IPS-18a (cell line): Measurements from ENCODE around the gene EME2.
"Not testable (repeated sequence)": the region's sequence is repeated elsewhere in the genome, so short reads cannot be mapped to it uniquely, and the experiment has no call there.

Experiments used
- H3K27ac ChIP-seq: one replicate; pipeline ENCODE4 v1.5.1; 2013; ENCODE audit warnings: low read length
- H3K27me3 ChIP-seq: one replicate; pipeline ENCODE4 v1.6.1; 2013; ENCODE audit warnings: mild to moderate bottlenecking, low read length; ENCODE audit not compliant: control insufficient read depth, insufficient read depth
- H3K36me3 ChIP-seq: one replicate; pipeline ENCODE4 v1.6.1; 2013; ENCODE audit warnings: low read depth, low read length; ENCODE audit not compliant: control insufficient read depth
- H3K4me1 ChIP-seq: one replicate; pipeline ENCODE4 v1.6.1; 2013; ENCODE audit warnings: low read depth, low read length; ENCODE audit not compliant: control insufficient read depth
- H3K4me3 ChIP-seq: one replicate; pipeline ENCODE4 v1.5.1; 2013; ENCODE audit warnings: low read length
- H3K9ac ChIP-seq: one replicate; pipeline ENCODE4 v1.6.1; 2013; ENCODE audit warnings: mild to moderate bottlenecking, low read length, moderate library complexity
- H3K9me3 ChIP-seq: one replicate; pipeline ENCODE4 v1.6.1; 2013; ENCODE audit warnings: low read depth, low read length; ENCODE audit not compliant: control insufficient read depth

EME2 gene

GRCh38 chr16:1791943-1792812 is 19.6 kb downstream of the EME2 start:
- Histone ChIP-seq H3K4me1 (no peaks in the 10 kb centered on the region), H3K4me3 (no peak overlapping the region), H3K36me3 (peaks cover 9% of the 10 kb centered on the region), H3K9me3 (no peaks in the 10 kb centered on the region), H3K27ac (no peak overlapping the region), H3K9ac (no peak overlapping the region), H3K27me3 (no peaks in the 10 kb centered on the region)

GRCh38 chr16:1792836-1793577 is 20.4 kb downstream of the EME2 start:
- H3K27me3 ChIP-seq, result no peaks in the 10 kb centered on the region
- no peak overlapping the region for H3K9ac ChIP-seq
- H3K27ac ChIP-seq, result no peak overlapping the region
- H3K9me3 ChIP-seq, result peaks cover 4% of the 10 kb centered on the region
- no peaks in the 10 kb centered on the region for H3K4me1 ChIP-seq
- H3K4me3 ChIP-seq, result no peak overlapping the region
- peaks cover 9% of the 10 kb centered on the region for H3K36me3 ChIP-seq

- Histone ChIP-seq H3K36me3 (peaks cover 6% of the 10 kb centered on the region), H3K27ac (no peak within 1 kb of the TSS), H3K27me3 (no peaks in the 10 kb centered on the region), H3K4me1 (no peaks in the 10 kb centered on the region), H3K9ac (no peak within 1 kb of the TSS), H3K4me3 (no peak within 1 kb of the TSS), H3K9me3 (peaks cover 8% of the 10 kb centered on the region)
Observed at GRCh38 chr16:1793578-1794220, 21.1 kb downstream of the EME2 start, which contains the start of gene IGFALS. Gene IGFALS, minus strand, starts transcription at chr16:1793705. Its CDS starts 53 bp downstream, at chr16:1793652.

- Histone ChIP-seq H3K9me3 (peaks cover 11% of the 10 kb centered on the region), H3K9ac (no peak overlapping the region), H3K36me3 (no peaks in the 10 kb centered on the region), H3K27ac (no peak overlapping the region), H3K4me1 (no peaks in the 10 kb centered on the region), H3K4me3 (no peak overlapping the region), H3K27me3 (no peaks in the 10 kb centered on the region)
Observed at GRCh38 chr16:1794221-1794871, 21.7 kb downstream of the EME2 start.

GRCh38 chr16:1794908-1795666 is 22.5 kb downstream of the EME2 start:
- no peak overlapping the region for H3K4me3 ChIP-seq
- H3K4me1 ChIP-seq, result no peaks in the 10 kb centered on the region

GRCh38 chr16:1799263-1799662 is 26.7 kb downstream of the EME2 start:
- H3K27ac ChIP-seq, H3K36me3 ChIP-seq, H3K27me3 ChIP-seq, H3K4me3 ChIP-seq, H3K4me1 ChIP-seq, H3K9ac ChIP-seq: not testable (repeated sequence)
- peaks cover 14% of the 10 kb centered on the region for H3K9me3 ChIP-seq

More at GRCh38 chr16:1794908-1795666, 22.5 kb downstream of the EME2 start:
- Histone ChIP-seq H3K9ac (no peak overlapping the region), H3K27ac (no peak overlapping the region), H3K27me3 (no peaks in the 10 kb centered on the region), H3K9me3 (peaks cover 11% of the 10 kb centered on the region), H3K36me3 (no peaks in the 10 kb centered on the region)

GRCh38 chr16:1800701-1801100 is 28.1 kb downstream of the EME2 start:
- H3K4me3 ChIP-seq, result no peak overlapping the region
- peaks cover 14% of the 10 kb centered on the region for H3K9me3 ChIP-seq
- H3K4me1 ChIP-seq, result no peaks in the 10 kb centered on the region
- H3K9ac ChIP-seq, result no peak overlapping the region
- no peak overlapping the region for H3K27ac ChIP-seq
- no peaks in the 10 kb centered on the region for H3K27me3 ChIP-seq
- H3K36me3 ChIP-seq, result no peaks in the 10 kb centered on the region

GRCh38 chr16:1807626-1808025 is 35.0 kb downstream of the EME2 start:
- Histone ChIP-seq H3K9me3 (no peaks in the 10 kb centered on the region), H3K4me1 (no peaks in the 10 kb centered on the region), H3K36me3 (no peaks in the 10 kb centered on the region), H3K27me3 (no peaks in the 10 kb centered on the region), H3K4me3 (no peak overlapping the region), H3K27ac (no peak overlapping the region), H3K9ac (no peak overlapping the region)

GRCh38 chr16:1808691-1809090 is 36.1 kb downstream of the EME2 start:
- no peaks in the 10 kb centered on the region for H3K27me3 ChIP-seq
- H3K36me3 ChIP-seq, result no peaks in the 10 kb centered on the region
- H3K9me3 ChIP-seq, result no peaks in the 10 kb centered on the region
- H3K27ac ChIP-seq, result no peak overlapping the region
- no peaks in the 10 kb centered on the region for H3K4me1 ChIP-seq
- H3K4me3 ChIP-seq, result no peak overlapping the region
- H3K9ac ChIP-seq, result no peak overlapping the region

- Histone ChIP-seq H3K4me1 (no peaks in the 10 kb centered on the region), H3K9ac (no peak overlapping the region), H3K27ac (no peak overlapping the region), H3K4me3 (no peak overlapping the region), H3K9me3 (no peaks in the 10 kb centered on the region), H3K36me3 (no peaks in the 10 kb centered on the region), H3K27me3 (no peaks in the 10 kb centered on the region)
Observed at GRCh38 chr16:1809281-1809801, 36.7 kb downstream of the EME2 start.
